Right cardiac atrium (tissue), 5 donors: ENCODE results near the gene TRIM2. TPM values are rescaled to one million over a fixed set of nuclear protein-coding genes. Genes with fewer than 3 reads are reported as not detected.
"Not testable (repeated sequence)": the region's sequence is repeated elsewhere in the genome, so short reads cannot be mapped to it uniquely, and the experiment has no call there.

Experiments used
- ATAC-seq, 2 donors: fragments of 200-7000 bp; cut with Tn5 transposase; one replicate each; pipeline versions ENCODE4 v1.8.0 to v1.9.1; 2020; ENCODE audit warnings: moderate library complexity in 2 of 2, mild to moderate bottlenecking in 1 of 2
- DNase-seq, 3 donors: peaks; one replicate each; pipeline ENCODE4 v3.0.0-alpha.2; 2020
- H3K27ac ChIP-seq: one replicate; pipeline ENCODE4 v1.5.1; 2013; ENCODE audit warnings: mild to moderate bottlenecking, low read length, control low read depth, moderate library complexity
- H3K27me3 ChIP-seq: one replicate; pipeline ENCODE4 v1.6.1; 2013; ENCODE audit not compliant: control insufficient read depth, insufficient read depth
- H3K4me1 ChIP-seq: one replicate; pipeline ENCODE4 v1.6.1; 2013; ENCODE audit warnings: low read length; ENCODE audit not compliant: control insufficient read depth, insufficient read depth
- H3K4me3 ChIP-seq: one replicate; pipeline ENCODE4 v1.5.1; 2013; ENCODE audit warnings: low read length, control low read depth
- H3K9me3 ChIP-seq: one replicate; pipeline ENCODE4 v1.6.1; 2013; ENCODE audit warnings: low read length; ENCODE audit not compliant: control insufficient read depth
- WGBS: extraction: QIAGEN DNeasy Blood & Tissue Kit; methylation state at CpG from one replicate; pipeline ENCODE4 v1.1.7; 2013; 5-methylcytosine and 5-hydroxymethylcytosine counted together
- intact Hi-C, 4 donors: fragments of 100-400 bp; cut with DNase I; formaldehyde crosslinking; loops; one replicate each; pipeline versions ENCODE4 v1.11.0 to v1.14.0; 2022 to 2023
- long read RNA-seq, 4 donors: library from polyadenylated mRNA; unstranded; transcript quantifications; one replicate each; pipeline ENCODE4 v2.0.0, GENCODE V29; 2020 to 2021
- polyA plus RNA-seq: library from polyadenylated mRNA; stranded (reverse); fragments of 200-250 nt; gene quantifications from one replicate; pipeline ENCODE4 v1.2.3, GENCODE V29; 2013
- total RNA-seq, 4 donors: library from RNA; stranded (reverse); fragmentation: NEBNext Ultra II Directional; extraction: Animal tissue kit (Norgen Biotek cat#: 25700); gene quantifications; one replicate each; pipeline ENCODE4 v1.2.1, GENCODE V29; 2021
- donor health status: healthy with polysubstance abuse.
- donor health status: DM: no; HTN: yes; CAD: no.
- donor health status: DM: no; HTN: no; CAD: no.
- donor health status: DM: no; HTN: yes; CAD: no; lungs with severe emphysema.
- donor health status: DM: yes; HTN: yes; CAD: no.

The TRIM2 gene
- total RNA-seq (10 to 100 TPM; 28.0 to 45.3 (median 31.0) TPM), polyA plus RNA-seq (7.6 TPM)
- long read RNA-seq, donor 1, full-length matches to known transcripts: 3 of 47 reads
- long read RNA-seq, donor 1, partial matches to known transcripts: 24 of 47 reads
- long read RNA-seq, donor 1, other reads (novel, unspliced or antisense): 20 of 47 reads
- long read RNA-seq, donor 2, partial matches to known transcripts: 2 of 4 reads
- long read RNA-seq, donor 2, other reads (novel, unspliced or antisense): 2 of 4 reads
- long read RNA-seq, donor 3, full-length matches to known transcripts: 2 of 73 reads
- long read RNA-seq, donor 3, partial matches to known transcripts: 23 of 73 reads
- long read RNA-seq, donor 3, other reads (novel, unspliced or antisense): 48 of 73 reads
- long read RNA-seq, donor 4, partial matches to known transcripts: 3 of 4 reads
- long read RNA-seq, donor 4, other reads (novel, unspliced or antisense): 1 of 4 reads

- H3K27ac ChIP-seq: peak within 1 kb of the TSS; percentile 46
- intact Hi-C loops: no loop called here
- 24% methylated on average over 11 of the region's 11 CpGs for WGBS
Measured at GRCh38 chr4:153204247-153204671, at the start of gene TRIM2. TSS of gene TRIM2 (plus strand) at chr4:153204443. CDS start at chr4:153204531, 88 bp downstream.

DNA sequence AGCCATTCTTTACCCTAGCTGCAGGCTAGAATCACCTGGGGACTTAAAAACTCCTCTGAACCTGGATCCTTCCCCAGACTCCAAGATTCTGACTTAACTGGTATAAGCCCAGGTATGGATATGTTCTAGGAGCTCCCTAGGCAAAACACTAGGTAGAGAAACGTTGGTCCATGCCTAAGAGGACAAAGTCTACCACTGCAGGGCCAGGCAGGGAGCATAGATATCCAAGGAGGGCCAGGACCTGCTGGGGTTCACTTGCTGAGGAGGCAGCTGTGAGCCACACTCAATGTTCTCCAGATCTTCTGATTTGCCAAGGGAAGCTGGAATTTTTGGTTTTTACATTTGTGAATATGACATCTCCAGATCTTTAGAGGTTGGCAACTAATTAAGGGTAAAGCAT is 48.6 kb upstream of the TRIM2 start:
- no peak overlapping the region for H3K4me3 ChIP-seq
- 80% methylated on average over 1 of the region's 1 CpG for WGBS
- no peak for ATAC-seq
- H3K9me3 ChIP-seq: no peaks in the 10 kb centered on the region
- intact Hi-C loops: no loop called here
- H3K4me1 ChIP-seq: peaks cover 3% of the 10 kb centered on the region
- DNase-seq: no peak
- H3K27ac ChIP-seq: no peak overlapping the region
- peaks cover 3% of the 10 kb centered on the region for H3K27me3 ChIP-seq

More at GRCh38 chr4:153204247-153204671, at the start of gene TRIM2:
- peak; percentile 80 to 91 (median 81) for DNase-seq
- H3K27me3 ChIP-seq: no peaks in the 10 kb centered on the region
- ATAC-seq: peak; percentile 93 to 94
- no peaks in the 10 kb centered on the region for H3K9me3 ChIP-seq
- peak within 1 kb of the TSS; percentile 31 for H3K4me3 ChIP-seq
- H3K4me1 ChIP-seq: peaks cover 4% of the 10 kb centered on the region

DNA sequence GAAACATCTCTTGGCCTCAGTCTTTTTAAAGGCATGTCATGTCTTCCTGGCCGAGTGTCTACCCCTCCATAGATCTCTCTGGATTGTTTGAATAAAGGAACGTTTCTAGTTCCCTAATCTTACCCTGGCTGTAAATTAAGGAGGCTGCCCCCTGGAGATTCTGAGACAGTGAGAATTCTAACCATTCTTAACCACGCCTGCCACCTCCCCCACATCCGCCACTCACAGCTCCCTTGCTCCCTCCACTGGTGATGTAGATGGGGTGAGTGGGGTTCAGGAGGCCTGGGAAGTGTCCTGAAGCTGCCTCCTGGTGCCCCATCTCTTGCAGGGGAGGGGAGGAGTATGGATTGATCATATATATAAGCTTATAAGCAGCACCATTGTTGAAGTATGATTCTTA is 48.0 kb upstream of the TRIM2 start:
- intact Hi-C loops: no loop called here
- WGBS: 80% methylated on average over 4 of the region's 4 CpGs
- Histone ChIP-seq H3K27ac (no peak overlapping the region), H3K9me3 (no peaks in the 10 kb centered on the region), H3K27me3 (peaks cover 3% of the 10 kb centered on the region), H3K4me3 (no peak overlapping the region), H3K4me1 (peaks cover 3% of the 10 kb centered on the region)
- no peak for ATAC-seq
- DNase-seq: no peak

DNA sequence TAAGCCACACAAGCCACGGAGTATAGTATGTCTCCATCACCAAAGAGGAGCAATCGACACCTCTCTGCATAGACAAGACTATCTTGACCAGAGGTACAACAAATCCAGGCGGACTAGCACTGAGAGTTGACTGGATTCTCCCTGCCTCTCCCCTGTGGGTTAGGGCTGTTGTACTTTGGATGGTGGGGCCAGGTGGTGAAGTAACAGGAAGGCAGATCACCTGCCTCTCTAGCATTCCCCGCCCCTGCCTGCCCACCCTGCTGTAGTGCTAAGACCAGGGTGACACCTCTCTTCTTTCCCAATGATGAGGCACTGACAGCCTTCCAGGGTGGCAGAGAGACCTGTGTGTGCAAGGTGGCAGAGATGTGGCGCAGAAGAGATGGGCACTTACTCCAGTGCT is 47.5 kb upstream of the TRIM2 start:
- Histone ChIP-seq H3K9me3 (no peaks in the 10 kb centered on the region), H3K27ac (no peak overlapping the region), H3K4me3 (no peak overlapping the region), H3K27me3 (peaks cover 3% of the 10 kb centered on the region), H3K4me1 (peaks cover 3% of the 10 kb centered on the region)
- WGBS: 89% methylated on average over 5 of the region's 5 CpGs
- no peak for ATAC-seq
- DNase-seq: no peak
- intact Hi-C loops: no loop called here

GRCh38 chr4:153159016-153159415 is 45.2 kb upstream of the TRIM2 start:
- no peak for ATAC-seq
- WGBS: 90% methylated on average over 4 of the region's 4 CpGs
- H3K4me3 ChIP-seq: no peak overlapping the region
- H3K9me3 ChIP-seq: no peaks in the 10 kb centered on the region
- no peak overlapping the region for H3K27ac ChIP-seq
- peaks cover 3% of the 10 kb centered on the region for H3K27me3 ChIP-seq
- peaks cover 2% of the 10 kb centered on the region for H3K4me1 ChIP-seq
- DNase-seq: no peak
- intact Hi-C loops: no loop called here

DNA sequence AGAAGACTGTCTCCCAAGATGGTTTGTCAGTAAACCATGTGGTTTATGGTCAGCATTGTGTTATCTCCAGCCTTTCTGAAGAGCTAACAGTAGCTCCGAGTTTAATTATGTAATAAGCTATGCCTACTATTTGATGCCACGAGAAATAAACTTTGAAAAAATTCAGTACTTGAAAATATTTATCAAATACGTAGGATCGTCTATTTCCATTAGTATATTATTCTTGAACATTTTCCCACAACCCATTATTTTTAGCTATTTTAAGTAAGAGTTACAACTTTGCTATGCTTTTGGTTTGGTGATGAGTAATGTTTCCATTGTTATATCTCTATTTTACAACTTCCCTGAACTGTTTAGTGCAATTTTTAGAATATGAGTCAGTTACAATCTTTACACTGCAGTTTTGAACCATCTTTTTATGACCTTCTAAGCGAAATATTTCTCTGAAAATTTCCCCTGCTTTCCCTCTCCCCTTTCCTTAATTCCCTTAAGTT is 44.5 kb upstream of the TRIM2 start:
- no peak for ATAC-seq
- Histone ChIP-seq H3K27ac (no peak overlapping the region), H3K27me3 (peaks cover 3% of the 10 kb centered on the region), H3K9me3 (no peaks in the 10 kb centered on the region), H3K4me1 (no peaks in the 10 kb centered on the region), H3K4me3 (no peak overlapping the region)
- DNase-seq: no peak
- intact Hi-C loops: no loop called here
- WGBS: 55% methylated on average over 5 of the region's 5 CpGs

DNA sequence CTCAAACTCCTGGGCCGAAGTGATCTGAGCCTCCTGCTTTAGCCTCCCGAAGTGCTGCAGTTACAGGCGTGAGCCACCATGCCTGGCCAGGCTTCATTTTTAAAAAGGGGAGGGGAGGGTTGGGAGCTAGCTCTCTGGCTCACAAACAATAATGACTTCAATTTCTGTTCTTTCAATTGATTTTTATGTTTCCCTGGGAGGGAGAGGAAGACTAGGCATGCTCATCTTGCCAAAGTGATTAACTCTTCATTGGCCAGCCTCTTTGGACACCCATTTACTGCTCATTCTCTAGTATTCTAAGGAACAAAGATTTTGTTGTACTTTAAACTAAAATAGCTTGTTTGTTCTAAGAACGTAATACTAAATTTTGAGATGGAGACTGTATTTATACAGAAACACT is 43.4 kb upstream of the TRIM2 start:
- Histone ChIP-seq H3K27ac (no peak overlapping the region), H3K4me1 (no peaks in the 10 kb centered on the region), H3K27me3 (peaks cover 3% of the 10 kb centered on the region), H3K9me3 (no peaks in the 10 kb centered on the region), H3K4me3 (no peak overlapping the region)
- intact Hi-C loops: no loop called here
- DNase-seq (no peak), ATAC-seq (no peak)
- WGBS: 81% methylated on average over 4 of the region's 4 CpGs

GRCh38 chr4:153161226-153161963 is 42.8 kb upstream of the TRIM2 start:
- DNase-seq (no peak), ATAC-seq (no peak)
- WGBS: 65% methylated on average over 7 of the region's 7 CpGs
- Histone ChIP-seq H3K9me3 (no peaks in the 10 kb centered on the region), H3K27me3 (peaks cover 3% of the 10 kb centered on the region), H3K4me3 (no peak overlapping the region), H3K4me1 (no peaks in the 10 kb centered on the region), H3K27ac (no peak overlapping the region)
- intact Hi-C loops: no loop called here

GRCh38 chr4:153165236-153165635 is 39.0 kb upstream of the TRIM2 start:
- intact Hi-C loops, H3K4me3 ChIP-seq, H3K27me3 ChIP-seq, ATAC-seq, H3K4me1 ChIP-seq, H3K9me3 ChIP-seq, DNase-seq, H3K27ac ChIP-seq: not testable (repeated sequence)
- WGBS: 96% methylated on average over 5 of the region's 5 CpGs

- no peak for DNase-seq
- intact Hi-C loops: no loop called here
- no peak overlapping the region for H3K4me3 ChIP-seq
- 70% methylated on average over 5 of the region's 5 CpGs for WGBS
- H3K9me3 ChIP-seq: no peaks in the 10 kb centered on the region
- no peaks in the 10 kb centered on the region for H3K4me1 ChIP-seq
- H3K27me3 ChIP-seq: no peaks in the 10 kb centered on the region
- no peak overlapping the region for H3K27ac ChIP-seq
- no peak for ATAC-seq
Measured at GRCh38 chr4:153166716-153167501, 37.3 kb upstream of the TRIM2 start.
